ENCODE data around the gene MINK1. TPM values are rescaled to one million over a fixed set of nuclear protein-coding genes. Genes with fewer than 3 reads are reported as not detected.
A peak's percentile ranks its signal among the peaks of the same experiment; 100 is the strongest.

MINK1 gene
- total and polyA plus RNA-seq, 2 of the 13 experiments (the other 11 are each of a cell fraction or from before 2014, with no cell fraction given): 17.2 to 63.9 TPM

DNA sequence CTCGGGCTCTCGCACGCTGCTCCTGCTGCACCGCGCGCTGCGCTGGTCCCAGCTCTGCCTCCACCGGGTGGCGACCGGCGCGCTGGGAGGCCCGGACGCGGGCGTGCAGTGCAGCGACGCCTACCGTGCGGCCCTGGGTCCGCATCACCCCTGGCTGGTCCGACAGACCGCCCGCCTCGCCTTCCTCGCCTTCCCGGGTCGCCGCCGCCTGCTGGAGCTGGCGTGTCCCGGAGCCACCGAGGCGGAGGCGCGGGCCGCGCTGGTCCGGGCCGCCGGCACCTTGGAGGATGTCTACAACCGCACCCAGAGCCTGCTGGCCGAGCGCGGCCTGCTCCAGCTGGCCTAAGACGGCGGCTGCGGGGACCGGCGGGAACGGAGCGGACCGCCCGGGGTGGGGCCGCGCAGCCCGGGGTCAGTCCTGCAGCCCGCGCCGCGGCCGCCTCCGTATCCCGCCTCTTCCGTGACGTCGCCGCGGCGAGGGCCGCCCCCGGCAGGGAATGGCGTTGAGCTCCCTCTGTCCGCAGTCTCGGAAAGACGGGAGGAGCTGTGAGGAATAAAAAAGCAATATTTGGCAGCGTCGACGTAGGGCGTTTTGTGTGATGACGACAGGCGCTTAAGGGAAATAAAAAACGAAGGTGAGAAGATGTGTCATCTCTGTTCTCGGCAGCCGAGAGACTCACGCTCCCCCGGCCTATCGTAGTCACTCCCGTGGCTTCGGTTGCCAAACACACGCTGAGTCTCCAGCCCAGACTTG, 43.0 kb upstream of the MINK1 start (continued):
- TF ChIP-seq, protein P1, sequence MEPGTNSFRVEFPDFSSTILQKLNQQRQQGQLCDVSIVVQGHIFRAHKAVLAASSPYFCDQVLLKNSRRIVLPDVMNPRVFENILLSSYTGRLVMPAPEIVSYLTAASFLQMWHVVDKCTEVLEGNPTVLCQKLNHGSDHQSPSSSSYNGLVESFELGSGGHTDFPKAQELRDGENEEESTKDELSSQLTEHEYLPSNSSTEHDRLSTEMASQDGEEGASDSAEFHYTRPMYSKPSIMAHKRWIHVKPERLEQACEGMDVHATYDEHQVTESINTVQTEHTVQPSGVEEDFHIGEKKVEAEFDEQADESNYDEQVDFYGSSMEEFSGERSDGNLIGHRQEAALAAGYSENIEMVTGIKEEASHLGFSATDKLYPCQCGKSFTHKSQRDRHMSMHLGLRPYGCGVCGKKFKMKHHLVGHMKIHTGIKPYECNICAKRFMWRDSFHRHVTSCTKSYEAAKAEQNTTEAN (CRISPR knock-in tag; conservative IDR thresholded peaks at IDR 0.05): peak; percentile 48; the same call in 1 of the 2 replicates
- TF ChIP-seq PHF20 (CRISPR knock-in tag; IDR thresholded peaks at IDR 0.05): no peak
- TF ChIP-seq ARHGAP35 (CRISPR knock-in tag; IDR thresholded peaks at IDR 0.05; ENCODE audit: borderline replicate concordance): no peak
- TF ChIP-seq ZNF7 (CRISPR knock-in tag; IDR thresholded peaks at IDR 0.05): no peak
- no peak for TF ChIP-seq MIER2 (CRISPR knock-in tag; IDR thresholded peaks at IDR 0.05)
- TF ChIP-seq POLR2AphosphoS5 (IDR thresholded peaks at IDR 0.05; ENCODE audit: low read depth, low read length): peak; percentile 13; the same call in 1 of the 2 replicates
- no peak for TF ChIP-seq SRSF1 (optimal IDR thresholded peaks at IDR 0.05; ENCODE audit: low read depth, low read length)
- no peak; the same call in 1 of the 2 replicates for TF ChIP-seq KMT2A (CRISPR knock-in tag; IDR thresholded peaks at IDR 0.05)
- no peak for TF ChIP-seq ZNF569 (CRISPR knock-in tag; IDR thresholded peaks at IDR 0.05; ENCODE audit: borderline replicate concordance)
- TF ChIP-seq, protein P2, sequence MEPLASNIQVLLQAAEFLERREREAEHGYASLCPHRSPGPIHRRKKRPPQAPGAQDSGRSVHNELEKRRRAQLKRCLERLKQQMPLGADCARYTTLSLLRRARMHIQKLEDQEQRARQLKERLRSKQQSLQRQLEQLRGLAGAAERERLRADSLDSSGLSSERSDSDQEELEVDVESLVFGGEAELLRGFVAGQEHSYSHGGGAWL (CRISPR knock-in tag; IDR thresholded peaks at IDR 0.05): no peak; the same call in 1 of the 2 replicates
- no peak for TF ChIP-seq PITX1 (CRISPR knock-in tag; IDR thresholded peaks at IDR 0.05)
- no peak for TF ChIP-seq ZNF644 (CRISPR knock-in tag; IDR thresholded peaks at IDR 0.05; ENCODE audit: low read depth)
- TF ChIP-seq TAF1 (CRISPR knock-in tag; IDR thresholded peaks at IDR 0.05): peak; percentile 69
- TF ChIP-seq SMC3 (IDR thresholded peaks at IDR 0.05; ENCODE audit: low read length): peak; percentile 26; the same call in 1 of the 2 replicates
- no peak for TF ChIP-seq TCF12 (IDR thresholded peaks at IDR 0.05)
- no peak for TF ChIP-seq TCF12 (CRISPR knock-in tag; IDR thresholded peaks at IDR 0.05)
- TF ChIP-seq TAF15 (IDR thresholded peaks at IDR 0.05; ENCODE audit: low read depth, low read length, poor library complexity, severe bottlenecking): no peak
- TF ChIP-seq, protein P3, sequence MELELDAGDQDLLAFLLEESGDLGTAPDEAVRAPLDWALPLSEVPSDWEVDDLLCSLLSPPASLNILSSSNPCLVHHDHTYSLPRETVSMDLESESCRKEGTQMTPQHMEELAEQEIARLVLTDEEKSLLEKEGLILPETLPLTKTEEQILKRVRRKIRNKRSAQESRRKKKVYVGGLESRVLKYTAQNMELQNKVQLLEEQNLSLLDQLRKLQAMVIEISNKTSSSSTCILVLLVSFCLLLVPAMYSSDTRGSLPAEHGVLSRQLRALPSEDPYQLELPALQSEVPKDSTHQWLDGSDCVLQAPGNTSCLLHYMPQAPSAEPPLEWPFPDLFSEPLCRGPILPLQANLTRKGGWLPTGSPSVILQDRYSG (CRISPR knock-in tag; IDR thresholded peaks at IDR 0.05): no peak; the same call in 1 of the 2 replicates
- TF ChIP-seq ATAD3A (CRISPR knock-in tag; IDR thresholded peaks at IDR 0.05): no peak
- no peak; the same call in 1 of the 2 replicates for TF ChIP-seq ZNF138 (CRISPR knock-in tag; IDR thresholded peaks at IDR 0.05; ENCODE audit: low read depth)
- no peak for TF ChIP-seq HIVEP1 (CRISPR knock-in tag; IDR thresholded peaks at IDR 0.05)
- TF ChIP-seq, protein P4, sequence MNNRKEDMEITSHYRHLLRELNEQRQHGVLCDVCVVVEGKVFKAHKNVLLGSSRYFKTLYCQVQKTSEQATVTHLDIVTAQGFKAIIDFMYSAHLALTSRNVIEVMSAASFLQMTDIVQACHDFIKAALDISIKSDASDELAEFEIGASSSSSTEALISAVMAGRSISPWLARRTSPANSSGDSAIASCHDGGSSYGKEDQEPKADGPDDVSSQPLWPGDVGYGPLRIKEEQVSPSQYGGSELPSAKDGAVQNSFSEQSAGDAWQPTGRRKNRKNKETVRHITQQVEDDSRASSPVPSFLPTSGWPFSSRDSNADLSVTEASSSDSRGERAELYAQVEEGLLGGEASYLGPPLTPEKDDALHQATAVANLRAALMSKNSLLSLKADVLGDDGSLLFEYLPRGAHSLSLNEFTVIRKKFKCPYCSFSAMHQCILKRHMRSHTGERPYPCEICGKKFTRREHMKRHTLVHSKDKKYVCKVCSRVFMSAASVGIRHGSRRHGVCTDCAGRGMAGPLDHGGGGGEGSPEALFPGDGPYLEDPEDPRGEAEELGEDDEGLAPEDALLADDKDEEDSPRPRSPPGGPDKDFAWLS (CRISPR knock-in tag; IDR thresholded peaks at IDR 0.05; ENCODE audit: borderline replicate concordance): no peak
- peak; percentile 89 for TF ChIP-seq SAP130 (CRISPR knock-in tag; IDR thresholded peaks at IDR 0.05; ENCODE audit: low read depth)
- TF ChIP-seq ZNF34 (CRISPR knock-in tag; IDR thresholded peaks at IDR 0.05; ENCODE audit: borderline replicate concordance): peak; percentile 44; the same call in 1 of the 2 replicates
- TF ChIP-seq ATF7-NPFF (CRISPR knock-in tag; IDR thresholded peaks at IDR 0.05; ENCODE audit: low read depth): peak; percentile 95
- 0 out of 2 replicates have a peak, but pooled peaks have one; percentile 62 for TF ChIP-seq ZNF879 (CRISPR knock-in tag; IDR thresholded peaks at IDR 0.05)
- TF ChIP-seq ZNF451 (CRISPR knock-in tag; IDR thresholded peaks at IDR 0.05): peak; percentile 57; the same call in 1 of the 2 replicates
- peak; percentile 46 for TF ChIP-seq ZNF143 (CRISPR knock-in tag; IDR thresholded peaks at IDR 0.05)
